Left lung (tissue), 10 donors: ENCODE measurements around the gene FBXO39. TPM values are rescaled to one million over a fixed set of nuclear protein-coding genes. Genes with fewer than 3 reads are reported as not detected.
"Not testable (repeated sequence)": the region's sequence is repeated elsewhere in the genome, so short reads cannot be mapped to it uniquely, and the experiment has no call there.

Experiments
- ATAC-seq: fragments of 200-7000 bp; cut with Tn5 transposase; one replicate; pipeline ENCODE4 v1.9.1; 2020; ENCODE audit warnings: moderate library complexity
- DNase-seq, 4 donors: peaks; one replicate each; pipeline ENCODE4 v3.0.0-alpha.2; 2013 to 2020
- H3K27ac ChIP-seq, 2 donors: fragments of 200-600 bp; sonication (generic) in 1 of 2; one replicate each; pipeline versions ENCODE4 v1.5.0 to v1.8.0; 2020 to 2021
- H3K27me3 ChIP-seq, 2 donors: fragments of 200-600 bp; sonication (generic) in 1 of 2; one replicate each; pipeline versions ENCODE4 v1.5.0 to v1.8.0; 2020 to 2021
- H3K36me3 ChIP-seq, 2 donors: fragments of 200-600 bp; sonication (generic) in 1 of 2; one replicate each; pipeline versions ENCODE4 v1.5.0 to v1.8.0; 2020 to 2021
- H3K4me1 ChIP-seq, 2 donors: fragments of 200-600 bp; one replicate each; pipeline ENCODE4 v1.8.0; 2021
- H3K4me3 ChIP-seq, 2 donors: fragments of 200-600 bp; sonication (generic) in 1 of 2; one replicate each; pipeline versions ENCODE4 v1.5.0 to v1.8.0; 2020 to 2021; ENCODE audit warnings: mild to moderate bottlenecking in 1 of 2
- H3K9me3 ChIP-seq, 2 donors: fragments of 200-600 bp; sonication (generic) in 1 of 2; one replicate each; pipeline versions ENCODE4 v1.5.0 to v1.8.0; 2020 to 2021
- intact Hi-C, 2 donors: fragments of 100-400 bp; cut with DNase I; formaldehyde crosslinking; loops; one replicate each; pipeline versions ENCODE4 v1.11.2 to v1.14.2; 2022
- polyA plus RNA-seq, 6 donors: library from polyadenylated mRNA; unstranded; fragments of 120-200 nt; gene quantifications; one replicate each; pipeline ENCODE4 v1.2.1, GENCODE V29; 2013; ENCODE audit not compliant: insufficient read length in 6 of 6
- total RNA-seq, 2 donors: library from RNA; stranded (reverse); fragmentation: NEBNext Ultra II Directional; extraction: Animal tissue kit (Norgen Biotek cat#: 25700); gene quantifications; one replicate each; pipeline ENCODE4 v1.2.1, GENCODE V29; 2021
- TF ChIP-seq, protein P1 (sequence below), 2 donors: fragments of 200-600 bp; sonication (generic) in 1 of 2; IDR thresholded peaks; one replicate each; pipeline versions ENCODE4 v1.5.0 to v1.8.0; 2021; ENCODE audit warnings: antibody characterized with exemption in 2 of 2
- donor health status: DM: no; HTN: yes; CAD: no.
- donor health status: DM: no; HTN: no; CAD: no.

FBXO39 gene
- total and polyA plus RNA-seq, 8 donors = 0.17 to 0.70 (median 0.47) TPM; not detected in 1

DNA sequence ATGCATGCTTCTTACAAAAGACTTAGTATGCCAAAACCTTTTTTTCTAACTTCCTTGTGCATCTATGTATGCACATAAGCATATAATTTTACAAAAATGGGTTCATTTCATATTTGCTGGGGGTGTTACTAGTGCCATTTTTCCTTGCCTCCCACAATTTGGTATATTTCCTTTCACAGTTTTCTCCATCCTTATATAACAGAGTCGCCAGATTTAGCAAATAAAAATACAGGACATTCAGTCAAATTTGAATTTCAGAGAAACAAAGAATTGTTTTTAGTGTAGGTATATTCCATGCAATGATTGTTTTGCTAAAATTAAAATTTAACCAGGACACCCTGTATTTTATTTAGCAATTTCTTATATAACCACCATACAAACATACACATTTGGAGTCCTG lies 4.0 kb upstream of the FBXO39 start:
- H3K27ac ChIP-seq = no peak overlapping the region
- TF ChIP-seq, protein P1, sequence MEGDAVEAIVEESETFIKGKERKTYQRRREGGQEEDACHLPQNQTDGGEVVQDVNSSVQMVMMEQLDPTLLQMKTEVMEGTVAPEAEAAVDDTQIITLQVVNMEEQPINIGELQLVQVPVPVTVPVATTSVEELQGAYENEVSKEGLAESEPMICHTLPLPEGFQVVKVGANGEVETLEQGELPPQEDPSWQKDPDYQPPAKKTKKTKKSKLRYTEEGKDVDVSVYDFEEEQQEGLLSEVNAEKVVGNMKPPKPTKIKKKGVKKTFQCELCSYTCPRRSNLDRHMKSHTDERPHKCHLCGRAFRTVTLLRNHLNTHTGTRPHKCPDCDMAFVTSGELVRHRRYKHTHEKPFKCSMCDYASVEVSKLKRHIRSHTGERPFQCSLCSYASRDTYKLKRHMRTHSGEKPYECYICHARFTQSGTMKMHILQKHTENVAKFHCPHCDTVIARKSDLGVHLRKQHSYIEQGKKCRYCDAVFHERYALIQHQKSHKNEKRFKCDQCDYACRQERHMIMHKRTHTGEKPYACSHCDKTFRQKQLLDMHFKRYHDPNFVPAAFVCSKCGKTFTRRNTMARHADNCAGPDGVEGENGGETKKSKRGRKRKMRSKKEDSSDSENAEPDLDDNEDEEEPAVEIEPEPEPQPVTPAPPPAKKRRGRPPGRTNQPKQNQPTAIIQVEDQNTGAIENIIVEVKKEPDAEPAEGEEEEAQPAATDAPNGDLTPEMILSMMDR (IDR thresholded peaks at IDR 0.05) = no peak
- peaks cover 14 to 26% of the 10 kb centered on the region in 2 donors for H3K27me3 ChIP-seq
- ATAC-seq = no peak
- intact Hi-C loops = no loop called here
- peaks cover 0 to 53% of the 10 kb centered on the region in 2 donors for H3K9me3 ChIP-seq
- DNase-seq = no peak
- peaks cover 0 to 6% of the 10 kb centered on the region in 2 donors for H3K4me1 ChIP-seq
- H3K36me3 ChIP-seq = peaks cover 0 to 80% of the 10 kb centered on the region in 2 donors
- no peak overlapping the region for H3K4me3 ChIP-seq

DNA sequence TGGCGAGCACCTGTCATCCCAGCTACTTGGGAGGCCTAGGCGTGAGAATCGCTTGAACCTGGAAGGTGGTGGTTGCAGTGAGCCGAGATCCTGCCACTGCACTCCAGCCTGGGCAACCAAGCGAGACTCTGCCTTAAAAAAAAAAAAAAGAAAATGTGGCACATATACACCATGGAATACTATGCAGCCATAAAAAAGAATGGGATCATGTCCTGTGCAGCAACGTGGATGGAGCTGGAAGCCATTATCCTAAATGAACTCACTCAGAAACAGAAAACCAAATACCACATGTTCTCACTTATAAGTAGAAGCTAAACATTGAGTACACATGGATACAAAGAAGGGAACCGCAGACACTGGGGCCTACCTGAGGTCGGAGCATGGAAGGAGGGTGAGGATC lies 1.1 kb upstream of the FBXO39 start:
- H3K27ac ChIP-seq, DNase-seq, ATAC-seq, H3K4me3 ChIP-seq, intact Hi-C loops, H3K4me1 ChIP-seq: not testable (repeated sequence)
- Histone ChIP-seq H3K9me3 (peaks cover 0 to 34% of the 10 kb centered on the region in 2 donors), H3K36me3 (peaks cover 0 to 51% of the 10 kb centered on the region in 2 donors), H3K27me3 (peaks cover 14 to 43% of the 10 kb centered on the region in 2 donors)

DNA sequence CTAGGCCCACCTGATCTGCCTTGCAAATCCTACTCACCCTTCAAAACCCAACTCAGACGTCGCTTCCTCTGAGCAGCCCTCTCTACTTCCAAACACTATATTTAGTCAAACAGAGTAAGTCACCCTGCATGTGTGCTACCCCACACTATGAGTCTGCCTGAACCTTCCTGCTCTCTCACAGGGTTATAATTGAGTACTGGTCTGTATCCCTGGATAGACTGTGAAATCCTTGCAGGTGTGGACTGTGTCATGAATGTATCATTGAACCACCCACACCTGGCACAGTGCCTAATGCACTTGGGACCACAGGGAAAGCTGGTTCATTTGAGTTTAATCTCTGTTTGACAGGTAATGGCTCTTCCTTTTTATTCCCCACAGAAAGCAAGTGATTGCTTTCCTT lies 3.4 kb downstream of the FBXO39 start:
- Histone ChIP-seq H3K27ac (no peak overlapping the region), H3K9me3 (peaks cover 0 to 8% of the 10 kb centered on the region in 2 donors), H3K4me1 (peaks cover 0 to 6% of the 10 kb centered on the region in 2 donors), H3K27me3 (peaks cover 17 to 60% of the 10 kb centered on the region in 2 donors), H3K4me3 (no peak overlapping the region), H3K36me3 (peaks cover 0 to 6% of the 10 kb centered on the region in 2 donors)
- intact Hi-C loops = no loop called here
- DNase-seq (no peak), ATAC-seq (no peak)
- TF ChIP-seq, protein P1 (IDR thresholded peaks at IDR 0.05) = no peak

DNA sequence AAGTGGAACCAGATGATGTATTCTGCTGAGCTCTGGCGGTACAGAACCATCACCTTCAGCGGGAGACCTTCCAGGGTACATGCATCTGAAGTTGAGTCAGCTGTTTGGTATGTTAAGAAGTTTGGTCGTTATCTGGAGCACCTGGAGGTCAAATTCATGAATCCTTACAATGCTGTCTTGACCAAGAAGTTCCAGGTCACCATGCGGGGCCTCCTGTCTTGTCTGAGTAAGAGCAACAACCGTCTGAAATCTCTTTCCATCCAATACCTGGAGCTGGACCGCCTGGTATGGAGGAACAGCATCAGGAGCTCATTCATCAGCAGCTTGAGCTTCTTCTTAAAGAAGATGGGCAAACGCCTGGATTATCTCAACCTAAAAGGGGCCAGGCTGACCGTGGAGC lies 4.0 kb downstream of the FBXO39 start:
- TF ChIP-seq, protein P1 (IDR thresholded peaks at IDR 0.05) = no peak
- intact Hi-C loops = no loop called here
- no peak for DNase-seq
- ATAC-seq = no peak
- H3K27me3 ChIP-seq = peaks cover 17 to 54% of the 10 kb centered on the region in 2 donors
- H3K4me1 ChIP-seq = peaks cover 0 to 6% of the 10 kb centered on the region in 2 donors
- H3K9me3 ChIP-seq = peaks cover 0 to 2% of the 10 kb centered on the region in 2 donors
- no peak overlapping the region for H3K27ac ChIP-seq
- peaks cover 0 to under 1% of the 10 kb centered on the region in 2 donors for H3K36me3 ChIP-seq
- no peak overlapping the region for H3K4me3 ChIP-seq

DNA sequence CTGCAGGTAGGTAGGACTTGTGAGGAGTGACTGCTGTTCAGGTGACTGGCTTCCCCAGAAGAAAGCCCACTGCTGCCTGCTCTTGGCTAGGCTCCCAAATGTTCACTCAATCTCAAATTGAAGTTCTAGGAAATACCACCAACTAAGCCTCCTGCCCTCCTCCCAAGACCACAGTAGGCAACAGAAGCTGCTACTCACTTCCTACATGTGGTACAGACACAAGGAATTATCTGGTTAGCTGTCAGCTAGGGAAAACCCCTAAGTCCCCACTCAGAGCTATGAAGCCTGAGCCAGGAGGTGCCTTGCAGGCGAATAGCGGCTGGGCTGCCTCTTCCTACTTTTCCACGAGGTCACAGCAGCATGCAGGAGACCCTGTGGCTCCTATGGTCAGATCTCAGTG lies 4.9 kb downstream of the FBXO39 start:
- H3K4me1 ChIP-seq = peaks cover 0 to under 1% of the 10 kb centered on the region in 2 donors
- DNase-seq (no peak), ATAC-seq (no peak)
- no peaks in the 10 kb centered on the region for H3K9me3 ChIP-seq
- H3K27me3 ChIP-seq = peaks cover 12 to 52% of the 10 kb centered on the region in 2 donors
- no peak overlapping the region for H3K4me3 ChIP-seq
- H3K36me3 ChIP-seq = no peaks in the 10 kb centered on the region
- TF ChIP-seq, protein P1 (IDR thresholded peaks at IDR 0.05) = no peak
- H3K27ac ChIP-seq = no peak overlapping the region
- intact Hi-C loops = no loop called here

DNA sequence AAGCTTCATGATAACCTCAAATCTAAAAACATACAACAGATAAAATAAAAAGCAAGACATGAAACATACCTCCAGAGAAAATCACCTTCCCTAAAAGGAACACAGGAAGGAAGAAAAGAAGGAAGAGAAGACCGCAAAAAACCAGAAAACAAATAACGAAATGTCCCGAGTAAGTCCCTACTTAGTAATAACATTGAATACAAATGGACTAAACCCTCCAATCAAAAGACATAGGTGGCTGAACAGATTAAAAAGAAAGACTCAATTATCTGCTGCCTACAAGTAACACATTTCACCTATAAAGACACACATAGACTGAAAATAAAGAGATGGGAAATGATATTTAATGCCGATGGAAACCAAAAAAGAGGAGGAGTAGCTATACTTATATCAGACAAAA lies 6.2 kb downstream of the FBXO39 start:
- peaks cover 3 to 50% of the 10 kb centered on the region in 2 donors for H3K27me3 ChIP-seq
- intact Hi-C loops = no loop called here
- H3K36me3 ChIP-seq = no peaks in the 10 kb centered on the region
- ATAC-seq = no peak
- no peaks in the 10 kb centered on the region for H3K9me3 ChIP-seq
- no peak overlapping the region for H3K4me3 ChIP-seq
- no peak overlapping the region for H3K27ac ChIP-seq
- TF ChIP-seq, protein P1 (IDR thresholded peaks at IDR 0.05) = no peak
- H3K4me1 ChIP-seq = no peaks in the 10 kb centered on the region
- DNase-seq = no peak
